DMS 273 (cell line): ENCODE results near the gene PKP1.
"Not testable (repeated sequence)": the region's sequence is repeated elsewhere in the genome, so short reads cannot be mapped to it uniquely, and the experiment has no call there.

Source experiments
- DNase-seq: peaks from one replicate; lab custom pipeline; 2025; ENCODE audit not compliant: unreplicated experiment; lab: John Stamatoyannopoulos, UW

PKP1 gene

DNA sequence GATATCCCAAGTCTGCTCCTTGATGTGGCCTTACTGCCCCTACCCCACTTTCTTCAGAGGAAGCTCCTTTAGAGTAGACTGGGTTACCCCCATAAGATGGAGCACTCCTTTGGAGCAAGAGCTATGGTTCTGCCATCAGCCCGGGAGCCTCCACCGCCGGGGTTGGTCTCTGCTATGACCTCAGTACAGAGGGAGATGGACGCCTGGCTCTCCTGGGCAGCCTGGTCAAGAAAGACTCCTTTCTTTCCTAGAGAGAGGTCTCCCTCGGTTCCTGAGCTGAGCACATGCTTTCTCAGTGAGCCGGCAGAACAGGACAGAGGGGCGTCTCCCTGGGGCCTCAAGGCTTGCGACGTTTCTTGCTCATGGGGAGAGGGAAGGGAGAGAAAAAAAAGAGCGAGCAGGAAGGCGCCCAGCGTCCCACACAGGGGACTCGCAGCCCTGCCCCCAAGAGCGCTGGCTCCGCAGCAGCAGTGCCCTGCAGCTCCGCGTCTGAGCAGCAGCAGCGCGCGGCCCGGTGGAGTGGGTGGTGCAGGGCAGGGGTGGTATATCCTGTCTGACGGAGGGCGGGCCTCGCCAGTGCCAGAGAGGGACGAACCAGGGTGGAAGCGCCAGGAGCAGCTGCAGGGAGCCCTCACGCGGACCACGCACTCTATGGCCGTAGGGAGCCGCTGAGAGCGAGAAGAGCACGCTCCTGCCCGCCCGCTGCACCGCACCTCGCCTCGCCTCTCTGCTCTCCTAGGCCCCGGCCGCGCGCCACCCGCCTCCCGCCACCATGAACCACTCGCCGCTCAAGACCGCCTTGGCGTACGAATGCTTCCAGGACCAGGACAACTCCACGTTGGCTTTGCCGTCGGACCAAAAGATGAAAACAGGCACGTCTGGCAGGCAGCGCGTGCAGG, at the start of gene PKP1:
PKP1 (plus strand) TSS at position 576 of the 899 bp plus-strand sequence; CDS start at position 773, 197 bp downstream.
- no peak for DNase-seq

- DNase-seq, result not testable (repeated sequence)
Observed at GRCh38 chr1:201239646-201240045, 43.7 kb upstream of the PKP1 start.

DNA sequence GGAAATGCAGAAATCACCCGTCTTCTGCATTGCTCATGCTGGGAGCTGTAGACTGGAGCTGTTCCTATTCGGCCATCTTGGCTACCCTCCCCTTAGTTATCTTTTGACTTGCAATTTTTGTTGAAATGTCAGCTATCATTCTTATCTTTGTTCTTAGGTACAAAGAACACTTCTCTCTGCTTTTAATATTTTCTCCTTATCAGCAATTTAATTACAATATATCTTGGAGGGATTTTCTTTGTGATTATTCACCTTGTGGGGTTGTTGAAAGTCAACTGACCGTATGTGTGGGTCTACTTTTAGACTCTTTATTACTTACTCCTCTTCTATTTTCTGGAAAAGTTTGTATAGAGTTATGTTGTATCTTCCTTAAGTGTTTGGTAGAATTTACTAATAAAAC, 43.1 kb upstream of the PKP1 start:
- no peak for DNase-seq

DNA sequence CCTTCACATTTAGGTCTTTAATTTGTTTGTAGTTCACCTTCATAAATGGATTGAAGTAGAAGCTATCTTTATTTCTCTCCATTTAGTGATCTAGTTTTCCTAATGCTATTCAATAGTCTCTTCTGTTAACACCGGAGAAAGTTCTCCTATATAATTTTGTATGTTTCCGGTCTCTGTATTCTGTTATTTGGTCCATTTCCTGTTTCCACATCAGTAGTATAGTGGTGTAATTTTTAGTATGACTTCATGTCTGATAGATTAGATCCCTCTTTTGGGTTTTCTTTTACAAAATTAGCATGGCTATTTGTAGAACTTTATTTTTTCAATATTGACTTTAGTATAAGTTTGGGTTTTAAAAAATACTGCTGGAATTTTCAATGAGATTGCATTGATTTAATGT, 41.6 kb upstream of the PKP1 start:
- DNase-seq, result no peak

DNA sequence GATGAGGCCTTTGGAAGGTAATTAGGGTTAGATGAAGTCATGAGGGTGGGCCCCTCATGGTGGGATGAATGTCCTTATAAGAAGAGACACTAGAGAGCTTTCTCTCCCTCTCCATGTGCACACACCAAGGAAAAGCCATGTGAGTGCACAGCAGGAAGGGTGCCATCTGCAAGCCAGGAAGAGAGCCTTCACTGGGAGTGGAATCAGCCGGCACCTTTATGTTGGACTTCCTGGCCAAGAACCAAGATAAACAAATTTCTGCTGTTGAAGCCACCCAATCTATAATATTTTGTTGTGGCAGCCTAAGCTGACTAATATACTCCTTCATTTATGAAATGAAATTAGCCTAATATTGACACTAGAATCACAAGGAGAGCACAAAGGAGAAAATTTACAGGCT, 38.2 kb upstream of the PKP1 start:
- peak; percentile 45 for DNase-seq

DNA sequence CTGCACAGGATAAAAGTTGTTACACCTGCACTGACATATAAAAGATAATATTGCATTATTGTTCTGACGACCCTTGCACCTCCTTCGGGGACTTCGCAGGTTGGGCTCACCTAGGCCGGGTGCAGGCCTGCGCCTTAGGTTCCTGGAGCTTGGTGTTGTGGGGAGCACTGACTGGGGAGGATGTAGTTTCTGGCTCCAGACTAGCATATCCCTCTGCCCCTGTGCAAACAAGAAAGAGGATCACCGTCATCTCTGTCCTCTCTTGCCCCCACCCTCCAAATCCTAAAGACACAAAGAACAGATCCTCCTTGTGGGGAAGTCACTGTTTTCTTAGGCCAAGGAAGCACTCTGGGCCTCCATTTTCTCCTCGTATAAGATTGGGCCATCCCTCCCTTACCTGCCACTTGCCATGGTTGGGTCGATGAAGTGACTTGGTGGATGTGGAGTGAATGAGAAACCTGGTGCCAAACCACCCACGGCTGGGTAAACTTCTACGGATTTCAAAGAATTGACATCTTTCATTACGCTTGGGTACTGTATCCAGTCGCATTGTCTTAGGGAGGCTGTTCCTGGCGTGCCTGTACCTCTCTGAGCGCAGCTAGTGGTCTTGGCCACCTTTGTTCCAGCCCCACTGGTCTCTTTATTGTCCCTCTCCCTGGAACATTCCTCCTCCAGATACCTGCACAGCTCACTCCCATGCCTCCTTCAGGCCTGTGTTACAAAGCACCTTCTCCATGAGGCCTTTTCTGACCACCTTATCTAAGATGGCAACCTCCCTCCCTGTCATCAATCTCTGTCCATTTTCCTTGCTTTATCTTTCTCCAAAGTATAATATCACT, 34.4 kb upstream of the PKP1 start:
- DNase-seq, result no peak

DNA sequence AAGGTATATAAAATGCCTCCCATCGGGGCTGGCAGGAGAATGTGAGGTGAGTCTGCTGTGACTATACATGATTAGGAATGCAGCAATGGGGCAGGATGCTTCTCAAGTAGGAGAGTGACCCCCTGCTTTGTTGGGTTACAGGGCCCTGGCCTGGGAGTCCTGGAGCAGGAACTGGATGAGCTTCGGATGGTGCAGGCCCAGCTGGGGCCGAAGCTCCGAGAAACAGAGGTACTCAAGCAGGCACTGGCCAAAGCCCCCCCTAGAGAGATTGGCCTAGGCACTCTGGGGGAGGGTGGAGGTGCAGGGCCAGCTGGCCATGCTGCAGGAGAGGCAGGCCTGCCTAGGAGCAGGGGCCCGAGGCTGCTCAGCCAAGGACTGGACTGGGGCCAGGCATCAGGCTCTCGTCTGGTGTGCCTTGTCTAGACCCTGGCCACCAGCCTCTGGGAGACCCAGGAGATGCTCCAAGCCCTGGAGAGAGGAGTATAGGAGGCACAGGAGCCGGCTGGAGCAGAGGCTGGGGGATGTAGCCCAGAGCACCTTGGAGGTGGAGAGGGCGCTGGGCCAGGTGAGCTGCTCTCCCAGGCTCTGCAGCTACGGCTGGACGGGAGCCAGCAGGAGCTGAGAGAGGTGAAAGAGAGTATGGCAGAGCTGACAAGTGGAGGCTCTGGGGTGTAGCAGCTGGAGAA, 32.8 kb upstream of the PKP1 start:
- DNase-seq, result no peak

- no peak for DNase-seq
Observed at GRCh38 chr1:201251411-201251810, 31.9 kb upstream of the PKP1 start.

DNA sequence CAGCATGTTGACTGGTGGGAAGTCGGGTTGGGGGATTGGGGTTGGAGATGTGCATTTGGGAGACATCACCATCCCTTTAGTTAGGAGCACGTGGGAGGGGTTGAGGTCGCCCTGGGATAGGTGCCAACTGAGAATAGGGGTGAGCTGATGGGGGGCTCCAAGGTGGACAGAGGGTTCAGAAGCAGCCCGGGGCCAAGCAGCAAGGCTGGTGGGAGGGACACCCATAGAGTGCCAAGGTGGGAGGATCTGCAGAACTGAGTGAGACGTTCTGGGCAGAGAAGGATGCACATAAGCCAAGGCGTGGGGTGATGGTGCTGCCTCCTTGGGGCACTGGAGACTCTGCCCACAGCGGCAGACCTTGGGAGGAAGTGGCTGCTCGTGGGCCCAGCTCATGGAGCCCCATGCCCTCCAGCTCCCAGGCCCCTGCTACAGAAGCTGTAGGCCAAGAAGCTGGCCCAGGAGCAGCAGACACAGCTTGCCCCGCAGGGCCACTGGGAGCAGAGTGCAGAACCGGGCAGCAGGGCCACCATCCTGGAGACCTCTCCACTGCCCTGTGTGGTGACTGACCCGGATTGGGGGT, 31.4 kb upstream of the PKP1 start:
- DNase-seq, result no peak

GRCh38 chr1:201252944-201253371, 30.3 kb upstream of the PKP1 start:
- DNase-seq, result no peak

- DNase-seq, result peak; percentile 96
Observed at GRCh38 chr1:201253411-201253810, 29.9 kb upstream of the PKP1 start.

DNA sequence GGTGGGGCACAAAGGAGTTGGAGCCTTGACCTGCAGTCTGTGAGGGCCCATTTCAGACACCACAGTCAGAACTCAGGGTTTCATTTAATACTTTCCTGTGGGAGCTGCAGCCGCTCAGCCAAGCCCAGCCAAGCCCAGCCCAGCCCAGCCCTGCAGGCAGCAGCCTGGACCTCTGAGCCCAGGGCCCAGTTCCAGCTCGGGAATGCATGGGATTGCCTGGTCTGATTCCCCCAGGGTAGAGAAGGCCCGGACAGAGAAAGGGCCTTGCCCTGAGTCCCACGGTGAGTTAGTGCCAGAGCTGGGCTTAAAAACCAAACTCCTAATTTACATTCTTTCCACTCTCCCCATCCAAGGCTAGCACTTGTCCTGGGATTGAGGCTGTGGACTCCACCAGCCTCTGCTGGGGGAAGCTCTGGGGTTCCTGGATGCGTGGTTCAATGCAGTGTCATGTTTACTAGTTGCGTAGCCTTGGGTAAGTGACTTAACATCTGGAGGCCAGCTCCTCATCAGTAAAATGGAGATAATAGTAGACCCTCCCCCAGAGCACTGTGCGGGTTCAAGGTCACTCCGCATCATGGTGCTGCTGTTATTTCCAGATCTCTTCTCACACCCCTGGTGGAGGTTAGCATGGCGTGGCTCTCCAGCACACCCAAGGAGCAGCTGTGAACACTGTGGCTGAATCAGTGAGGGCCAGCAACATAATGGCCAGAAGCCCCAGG, 29.2 kb upstream of the PKP1 start:
- no peak for DNase-seq

DNA sequence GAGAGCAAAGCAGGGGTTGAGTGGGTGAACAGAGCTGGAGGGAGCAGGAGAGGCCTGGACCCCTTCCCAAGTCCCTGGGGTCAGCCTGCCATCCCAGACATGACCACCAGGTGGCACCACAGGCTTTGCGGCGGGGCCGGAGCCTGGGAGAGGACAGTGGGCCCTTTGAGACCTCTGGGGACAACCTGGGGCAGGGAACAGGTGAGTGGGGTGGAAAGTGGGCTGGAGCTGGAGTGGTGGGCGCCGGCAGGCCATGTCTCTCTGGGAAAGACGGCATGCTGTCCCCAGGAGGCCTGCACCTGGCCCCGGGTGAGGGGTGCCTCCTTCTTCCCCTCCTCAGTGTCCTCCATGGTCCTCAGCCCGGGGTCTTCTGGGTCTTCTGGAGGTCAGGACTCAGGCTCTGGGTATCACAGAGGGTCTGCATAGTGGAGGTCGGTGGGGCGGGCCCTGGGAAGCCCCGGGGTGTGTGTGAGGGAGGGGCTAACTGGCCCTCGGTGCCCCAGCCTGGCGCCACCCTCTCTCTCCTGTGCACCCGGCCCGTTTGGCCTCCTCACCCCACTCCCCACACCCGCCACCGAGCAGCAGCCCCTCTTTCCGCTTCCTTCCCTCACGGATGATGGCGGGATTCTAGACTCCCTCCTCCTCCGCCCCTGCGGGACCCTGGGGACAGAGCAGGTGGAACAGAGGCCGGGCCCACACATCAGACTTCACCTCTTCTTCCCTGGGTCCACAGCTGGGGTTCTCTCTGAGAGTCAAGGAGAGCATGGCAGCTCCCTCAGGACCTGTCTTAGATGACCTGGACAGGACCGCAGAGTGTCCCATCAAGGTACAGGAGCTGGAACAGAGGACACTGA, 28.5 kb upstream of the PKP1 start:
- DNase-seq, result peak; percentile 83

GRCh38 chr1:201255479-201256362, 27.6 kb upstream of the PKP1 start:
- no peak for DNase-seq

GRCh38 chr1:201258132-201258531, 25.2 kb upstream of the PKP1 start:
- DNase-seq, result not testable (repeated sequence)

DNA sequence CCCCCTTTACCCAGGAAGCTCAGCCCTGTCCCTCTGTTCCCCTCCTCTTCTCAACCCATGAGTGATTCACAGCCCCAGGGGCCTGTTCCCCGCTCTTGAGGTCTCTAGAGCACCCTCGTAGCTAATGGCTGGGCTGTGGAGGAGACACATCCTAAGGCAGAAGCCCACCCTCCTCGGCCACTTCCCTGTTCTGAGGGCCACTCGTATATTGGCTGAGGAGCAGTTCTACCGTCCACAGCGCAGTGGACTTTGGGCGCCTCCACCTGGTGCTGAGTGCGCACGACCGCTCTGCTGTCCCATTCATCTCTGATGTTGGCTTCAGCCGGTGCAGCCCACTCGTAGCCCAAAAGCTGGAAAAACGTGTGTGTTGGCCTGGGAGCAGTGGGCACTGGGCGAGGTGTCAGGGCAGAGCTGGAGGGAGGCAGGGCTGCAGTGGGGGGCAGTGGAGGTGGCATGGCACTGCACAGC, 24.5 kb upstream of the PKP1 start:
- DNase-seq, result no peak

DNA sequence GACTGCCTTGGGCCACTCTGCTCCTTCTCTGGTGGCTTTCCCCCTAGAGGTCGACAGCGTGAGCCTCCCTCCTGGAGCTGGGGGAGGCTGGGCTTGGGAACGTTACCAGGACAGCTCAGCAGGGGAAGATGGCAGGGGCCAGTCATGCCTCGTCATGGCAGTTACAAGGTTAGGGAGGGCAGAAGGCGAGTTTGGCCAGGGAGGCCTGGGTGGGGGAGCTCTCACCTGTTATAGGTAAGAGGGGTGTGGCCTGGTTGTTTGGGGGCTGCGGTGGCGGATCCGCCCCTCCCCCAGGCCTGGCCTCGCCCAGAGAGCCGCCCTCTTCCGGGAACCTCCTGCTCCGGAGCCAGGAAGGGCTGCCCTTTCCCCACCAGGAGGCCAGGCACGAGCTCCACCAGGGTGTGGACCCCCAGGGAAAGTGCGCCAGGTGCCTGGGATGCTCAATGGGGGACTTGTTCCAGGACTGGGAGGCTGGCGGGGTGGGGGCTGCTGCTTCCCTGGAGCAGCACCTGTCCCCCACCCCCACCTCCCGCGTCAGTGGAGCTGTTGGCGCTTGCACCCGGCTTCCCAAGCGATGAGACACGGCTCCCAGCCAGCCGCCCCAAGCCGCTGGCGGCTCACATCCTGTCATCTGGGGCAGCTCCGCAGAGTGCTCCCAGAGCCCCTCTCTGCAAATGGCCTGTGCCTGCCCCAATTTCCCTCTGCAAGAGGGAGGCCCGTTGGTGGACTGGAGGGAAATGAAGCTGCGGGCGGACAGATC, 23.6 kb upstream of the PKP1 start:
- DNase-seq, result peak; percentile 64

DNA sequence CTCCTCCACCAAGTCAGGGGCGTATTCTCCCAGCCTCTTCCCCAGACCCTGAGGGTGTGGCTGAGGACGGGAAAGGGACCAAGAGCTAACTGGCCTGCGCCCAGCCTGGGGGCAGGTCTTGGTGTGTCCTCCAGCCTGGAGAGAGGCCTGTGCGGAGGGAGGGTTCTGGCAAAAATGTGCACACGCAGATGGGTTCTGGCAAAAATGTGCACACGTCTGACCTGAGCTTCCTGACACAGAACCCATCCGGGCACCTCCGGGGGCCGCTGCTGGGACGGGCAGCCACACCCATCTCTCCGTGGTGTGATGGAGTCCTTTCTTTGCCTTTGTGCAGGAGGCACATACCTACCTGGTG, 23.1 kb upstream of the PKP1 start:
- DNase-seq, result no peak
